Stimulated activated CD4-positive, alpha-beta T cell treated with anti-CD3 and anti-CD28 coated beads, Interleukin-2, amount 100 ng/mL, for 24 hours (primary cell): ENCODE data around the gene BCDIN3D.
"Not testable (repeated sequence)": the region's sequence is repeated elsewhere in the genome, so short reads cannot be mapped to it uniquely, and the experiment has no call there.

Source experiments
- DNase-seq, 2 donors: peaks; one replicate each; pipeline ENCODE4 v3.0.0-alpha.2; 2020

Gene BCDIN3D

DNA sequence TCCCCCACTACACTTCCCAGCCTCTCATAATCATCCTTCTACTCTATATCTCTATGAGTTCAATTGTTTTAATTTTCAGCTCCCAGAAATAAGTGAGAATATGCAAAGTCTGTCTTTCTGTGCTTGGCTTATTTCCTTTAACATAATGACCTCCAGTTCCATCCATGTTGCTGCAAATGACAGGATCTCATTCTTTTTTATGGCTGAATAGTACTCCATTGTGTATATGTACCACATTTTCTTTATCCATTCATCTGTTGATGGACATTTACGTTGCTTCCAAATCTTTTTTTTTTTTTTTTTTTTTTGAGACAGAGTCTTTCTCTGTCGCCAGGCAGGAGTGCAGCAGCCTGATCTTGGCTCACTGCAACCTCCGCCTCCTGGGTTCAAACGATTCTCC, 13.0 kb upstream of the BCDIN3D start:
- not testable (repeated sequence) for DNase-seq

- no peak for DNase-seq
Observed at GRCh38 chr12:49854976-49855375, 12.1 kb upstream of the BCDIN3D start.

GRCh38 chr12:49853671-49854070, 10.8 kb upstream of the BCDIN3D start:
- DNase-seq, result no peak

DNA sequence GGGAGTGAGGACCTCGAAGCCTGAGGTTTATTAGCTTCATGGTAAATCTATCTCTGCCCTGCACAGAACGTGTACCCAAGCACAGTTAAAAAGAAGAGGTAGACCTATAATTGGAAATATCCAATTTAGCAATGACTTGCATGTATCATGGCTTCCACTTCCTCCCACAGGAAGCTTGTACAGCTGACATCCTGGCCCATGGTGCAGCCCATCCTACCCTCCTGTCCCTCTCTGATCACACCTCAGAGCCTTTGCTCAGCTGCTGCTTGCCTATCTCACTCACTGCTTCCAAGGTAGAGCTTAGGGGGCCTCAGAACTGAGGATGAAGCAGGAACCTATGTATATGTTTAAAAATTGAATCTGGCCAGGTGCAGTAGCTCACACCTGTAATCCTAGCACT, 4.3 kb upstream of the BCDIN3D start:
- no peak for DNase-seq

- DNase-seq, result no peak
Observed at GRCh38 chr12:49846032-49846431, 3.1 kb upstream of the BCDIN3D start.

- DNase-seq, result no peak
Observed at GRCh38 chr12:49843876-49844437, 1.1 kb upstream of the BCDIN3D start.

DNA sequence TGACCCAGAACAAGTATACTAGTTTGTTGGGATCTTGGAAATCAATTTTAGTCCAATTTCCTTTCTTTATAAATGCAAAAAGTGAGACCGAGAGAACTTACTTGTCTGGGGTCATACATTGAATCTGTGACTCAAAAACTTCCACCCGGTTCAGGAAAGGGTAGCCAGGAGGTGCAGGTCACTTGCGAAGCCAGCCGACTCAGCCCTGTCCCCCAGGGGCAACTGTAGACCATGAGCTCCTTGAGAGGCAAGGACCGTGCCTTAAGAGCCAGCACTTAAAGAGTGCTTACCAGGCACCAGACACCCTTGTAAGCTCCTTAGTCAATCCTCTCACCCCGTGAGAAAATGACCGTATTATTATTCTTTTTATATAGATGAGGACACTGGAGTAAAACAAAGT, 505 bp upstream of the BCDIN3D start:
- DNase-seq, result no peak

- DNase-seq, result no peak
Observed at GRCh38 chr12:49838973-49839633, 3.8 kb downstream of the BCDIN3D start.

- DNase-seq, result no peak
Observed at GRCh38 chr12:49832836-49833421, 10.0 kb downstream of the BCDIN3D start.

- no peak for DNase-seq
Observed at GRCh38 chr12:49831717-49832116, 11.2 kb downstream of the BCDIN3D start.

DNA sequence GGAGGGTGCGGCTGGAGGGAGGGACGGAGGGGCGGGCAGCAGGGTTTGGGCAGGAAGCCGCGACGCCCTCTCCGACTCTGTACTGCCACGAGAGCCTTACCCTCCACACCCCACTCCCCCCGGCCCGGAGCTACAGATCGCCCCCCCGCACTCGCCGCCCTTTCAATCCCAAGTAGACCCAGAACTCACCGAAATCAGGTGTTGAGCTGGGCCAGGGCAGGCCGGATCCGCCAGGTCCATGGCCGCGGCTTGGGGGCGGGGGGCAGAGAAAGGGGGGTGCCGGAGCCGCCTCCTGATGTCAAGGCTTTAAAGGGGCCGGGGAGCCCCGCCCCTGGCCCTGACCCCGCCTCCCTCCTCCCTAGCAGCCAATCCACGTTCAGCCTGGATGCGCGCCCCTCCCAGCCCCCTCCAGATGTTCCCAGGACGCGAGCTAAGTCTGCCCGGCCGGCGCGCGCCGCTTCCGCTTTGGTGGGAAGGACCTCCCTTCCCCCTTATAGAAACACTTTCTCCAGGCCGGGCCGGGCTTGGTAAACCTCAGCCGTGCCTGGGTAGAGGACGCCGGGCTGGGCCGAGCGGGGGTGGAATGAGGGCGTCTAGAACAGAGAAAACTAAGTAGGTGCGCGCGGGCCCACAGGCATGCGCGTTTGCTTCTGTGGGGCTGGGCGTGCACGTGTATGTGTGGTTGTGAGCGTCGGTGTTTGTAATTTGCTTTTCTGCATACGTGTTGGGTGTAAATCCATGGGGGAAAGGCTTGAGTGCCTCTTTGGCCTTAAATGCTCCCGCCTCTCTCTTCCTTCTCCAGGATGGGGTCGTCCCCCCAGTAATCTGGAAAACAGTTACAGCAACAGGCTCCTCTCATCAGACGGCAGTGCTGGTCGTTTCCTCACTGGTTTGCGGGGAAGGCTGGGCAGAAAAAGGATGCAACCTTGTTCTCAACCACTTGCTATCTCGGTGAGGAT, 14.5 kb downstream of the BCDIN3D start, which contains the start of gene NCKAP5L:
NCKAP5L (minus strand) TSS at position 281 of the 959 bp plus-strand sequence. CDS start 24,369 bp downstream, outside the sequence.
- DNase-seq, result peak; percentile 95 to 96

DNA sequence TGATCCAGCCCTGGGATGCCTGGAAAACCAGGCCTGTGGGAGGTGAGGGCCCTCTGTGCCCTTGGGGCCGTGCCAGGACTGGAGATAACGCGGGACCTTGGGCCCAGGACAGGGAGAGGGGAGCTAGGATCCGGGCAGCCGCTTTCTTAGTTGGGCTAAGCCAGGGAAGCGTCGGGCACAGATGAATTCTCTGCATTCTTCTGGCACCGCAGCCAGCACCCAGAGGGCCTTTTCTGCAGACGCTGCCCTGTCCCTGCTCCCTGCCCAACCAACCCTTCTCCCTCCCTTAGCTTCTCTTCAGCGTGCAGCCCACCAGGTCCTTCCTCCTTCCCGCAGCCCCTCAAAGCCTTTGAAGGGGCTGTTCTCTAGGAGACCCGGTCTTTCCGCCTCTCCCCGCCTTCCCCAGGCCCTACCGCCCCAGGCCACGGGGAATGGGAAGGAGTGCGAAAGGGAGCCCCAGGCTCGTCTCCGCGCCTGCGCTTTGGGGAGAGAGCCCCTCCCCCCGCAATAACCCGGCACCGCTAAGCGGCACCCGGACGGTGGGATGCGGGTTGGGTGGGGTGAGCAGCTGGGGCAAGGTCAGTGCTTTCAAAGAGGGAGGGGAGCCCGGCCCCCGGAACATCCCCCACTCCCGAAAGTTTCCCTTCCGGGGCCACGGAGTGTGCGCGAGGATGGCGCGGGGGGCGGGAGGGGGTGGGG, 15.4 kb downstream of the BCDIN3D start:
- DNase-seq, result peak; percentile 59 to 62

GRCh38 chr12:49827051-49827400, 15.9 kb downstream of the BCDIN3D start:
- DNase-seq, result no peak

GRCh38 chr12:49825971-49826421, 16.9 kb downstream of the BCDIN3D start:
- DNase-seq, result no peak

- DNase-seq, result no peak
Observed at GRCh38 chr12:49825360-49825970, 17.4 kb downstream of the BCDIN3D start.

- DNase-seq, result no peak
Observed at GRCh38 chr12:49824895-49825294, 18.0 kb downstream of the BCDIN3D start.

DNA sequence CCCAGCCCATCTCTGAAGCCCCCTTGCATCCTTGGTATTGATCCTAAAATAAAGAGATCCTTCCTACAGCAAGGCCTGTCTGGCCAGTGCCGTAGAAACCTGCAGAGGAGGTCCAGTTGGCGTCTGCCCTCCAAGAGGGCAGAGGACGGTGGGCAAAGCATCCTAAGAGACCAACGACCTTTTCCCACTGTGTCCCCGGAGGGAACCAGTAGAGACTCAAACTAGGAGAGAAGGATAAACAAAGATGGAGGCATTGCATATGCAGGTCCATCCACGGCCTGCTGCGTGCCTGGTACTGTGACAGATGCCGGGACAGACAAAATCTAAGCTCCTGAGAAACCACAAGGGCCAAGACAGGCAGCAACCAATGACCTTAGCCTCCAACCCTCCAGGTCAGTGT, 18.5 kb downstream of the BCDIN3D start:
- no peak for DNase-seq

GRCh38 chr12:49823951-49824350, 19.0 kb downstream of the BCDIN3D start:
- DNase-seq, result no peak

DNA sequence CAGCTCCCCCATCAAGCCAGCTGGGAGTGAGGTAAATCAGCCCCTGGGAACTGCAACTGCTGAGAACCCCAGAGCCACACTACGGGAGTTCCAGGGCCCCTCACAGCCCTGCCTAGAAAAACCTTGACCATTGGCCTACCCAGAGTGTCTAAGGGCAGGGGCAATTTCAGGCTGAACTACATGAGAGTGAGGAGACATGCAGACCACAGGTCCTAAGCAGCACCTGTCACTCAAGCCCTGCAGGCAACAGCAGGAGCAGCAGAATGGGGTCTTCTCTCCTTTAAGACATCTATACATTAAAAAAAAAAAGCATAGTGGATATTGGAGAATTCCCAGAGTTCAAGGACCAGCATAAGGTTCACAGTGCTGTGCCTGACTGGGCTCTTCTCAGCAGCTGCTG, 19.6 kb downstream of the BCDIN3D start:
- no peak for DNase-seq

DNA sequence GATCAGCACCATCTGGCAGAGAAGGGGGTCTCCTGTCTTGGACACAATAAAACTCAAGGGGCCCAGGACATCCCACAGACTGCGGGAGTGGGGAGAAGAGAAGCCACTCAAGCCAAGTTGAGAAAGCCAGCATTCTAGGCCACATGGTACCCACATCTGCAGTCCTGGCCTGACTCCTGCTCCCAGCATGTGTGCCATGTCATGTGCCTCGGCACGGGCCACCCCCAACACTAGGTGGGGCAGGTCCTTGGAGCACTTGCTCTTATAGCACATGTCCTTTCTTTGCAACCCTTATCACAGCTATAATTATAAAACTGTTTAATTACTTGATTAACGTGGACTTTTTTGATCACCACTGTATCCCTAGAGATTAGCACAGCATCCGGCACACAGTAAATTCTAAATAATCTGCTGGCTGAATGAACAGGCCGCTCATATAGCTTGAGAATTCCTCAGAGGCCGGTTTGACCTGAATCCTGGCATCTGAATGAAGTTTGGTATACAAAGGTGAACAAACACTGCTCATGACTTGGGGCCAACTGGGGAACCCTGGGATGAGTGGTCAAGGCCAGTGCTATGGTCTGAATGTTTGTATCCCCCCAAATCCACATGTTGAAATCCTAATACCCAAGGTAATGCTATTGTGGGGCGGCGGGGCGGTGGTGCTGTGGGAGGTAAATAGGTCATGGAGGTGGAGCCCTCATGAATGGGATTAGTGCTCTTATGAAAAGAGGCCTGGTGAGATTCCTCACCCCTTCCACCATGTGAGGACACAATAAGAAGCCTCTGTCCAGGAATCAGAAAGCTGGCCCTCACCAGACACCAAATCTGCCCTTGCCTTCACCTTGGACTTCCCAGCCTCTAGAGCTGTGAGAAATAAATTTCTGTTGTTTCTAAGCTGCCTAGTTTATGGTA, 21.3 kb downstream of the BCDIN3D start:
- no peak for DNase-seq

DNA sequence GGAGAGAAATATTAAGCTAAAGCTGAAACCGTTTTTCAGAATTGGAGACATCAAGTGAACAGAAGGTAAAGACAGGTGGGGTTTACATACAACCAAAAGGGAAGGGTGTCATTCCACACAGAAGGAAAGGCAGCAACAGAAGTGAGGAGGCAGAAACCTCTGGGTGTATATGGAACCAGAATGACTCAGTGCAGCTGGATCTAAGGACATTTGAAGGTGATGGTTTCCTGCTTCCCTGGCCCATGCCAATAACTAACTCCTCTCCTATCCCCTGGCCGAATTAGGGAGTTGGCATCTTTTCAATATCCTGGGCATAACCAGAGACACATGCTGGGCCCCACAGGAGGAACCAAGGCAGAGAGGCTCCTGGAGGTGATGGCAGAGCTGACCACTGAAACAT, 23.1 kb downstream of the BCDIN3D start:
- no peak for DNase-seq
